HepG2 (cell line): ENCODE results near the gene EPHA6.

Experiments used
- CCDC6 ChIP-seq: sonication (generic); formaldehyde crosslinking; IDR thresholded peaks from 2 replicates; pipeline ENCODE4 v1.8.1; 2022; ENCODE audit warnings: mild to moderate bottlenecking, missing genetic modification reagents, moderate library complexity
- CHCHD3 ChIP-seq: sonication (generic); formaldehyde crosslinking; IDR thresholded peaks from 2 replicates; pipeline ENCODE4 v1.8.0; 2022; ENCODE audit warnings: mild to moderate bottlenecking, missing genetic modification reagents, moderate library complexity
- CTCF ChIP-seq: sonication (generic); formaldehyde crosslinking; IDR thresholded peaks from 2 replicates; pipeline ENCODE4 v1.5.0; 2020; ENCODE audit warnings: mild to moderate bottlenecking, missing genetic modification reagents, moderate library complexity
- DNMT1 ChIP-seq: sonication (generic); formaldehyde crosslinking; IDR thresholded peaks from 2 replicates; pipeline ENCODE4 v1.5.1; 2020; ENCODE audit warnings: mild to moderate bottlenecking, missing genetic modification reagents
- HCFC1 ChIP-seq: fragments of 150-350 bp; IDR thresholded peaks from 2 replicates; pipeline ENCODE4 v1.6.1; 2014; ENCODE audit warnings: low read depth, low read length
- MXI1 ChIP-seq: IDR thresholded peaks from 3 replicates; pipeline ENCODE4 v1.6.1; 2012; ENCODE audit warnings: low read depth, low read length, inconsistent platforms, borderline replicate concordance
- RAD21 ChIP-seq: fragments of 450-650 bp; formaldehyde crosslinking; IDR thresholded peaks from 2 replicates; pipeline ENCODE4 v1.5.0; 2020; ENCODE audit warnings: mild to moderate bottlenecking
- ZBTB10 ChIP-seq: sonication (generic); formaldehyde crosslinking; IDR thresholded peaks from 2 replicates; pipeline ENCODE4 v1.4.0; 2020; ENCODE audit warnings: missing genetic modification reagents, borderline replicate concordance
- ZNF24 ChIP-seq: fragments of 450-650 bp; IDR thresholded peaks from 2 replicates; pipeline ENCODE4 v1.6.1; 2017; ENCODE audit warnings: antibody characterized with exemption, mild to moderate bottlenecking
- ZNF253 ChIP-seq: sonication (generic); formaldehyde crosslinking; IDR thresholded peaks from 2 replicates; pipeline ENCODE4 v1.8.0; 2022; ENCODE audit warnings: mild to moderate bottlenecking, missing genetic modification reagents, borderline replicate concordance
- ZNF3 ChIP-seq: IDR thresholded peaks from 2 replicates; pipeline ENCODE4 v1.7.0; 2017; ENCODE audit warnings: inconsistent platforms
- ZNF431 ChIP-seq: sonication (generic); formaldehyde crosslinking; IDR thresholded peaks from 2 replicates; pipeline ENCODE4 v1.9.0; 2022; ENCODE audit warnings: missing genetic modification reagents, low read depth, mild to moderate bottlenecking, borderline replicate concordance
- ZNF557 ChIP-seq: sonication (generic); formaldehyde crosslinking; IDR thresholded peaks from 2 replicates; pipeline ENCODE4 v1.4.0; 2020; ENCODE audit warnings: missing genetic modification reagents
- ZNF766 ChIP-seq: sonication (generic); formaldehyde crosslinking; IDR thresholded peaks from 2 replicates; pipeline ENCODE4 v1.5.0; 2020; ENCODE audit warnings: missing genetic modification reagents, borderline replicate concordance

GRCh38 chr3:97485206-97485605, 670.8 kb downstream of the EPHA6 start:
- TF ChIP-seq CHCHD3 (CRISPR knock-in tag) (no peak), ZNF431 (no peak), ZNF253 (CRISPR knock-in tag) (no peak), CTCF (CRISPR knock-in tag) (no peak), CCDC6 (CRISPR knock-in tag) (no peak), MXI1 (no peak), DNMT1 (CRISPR knock-in tag) (no peak), ZNF24 (no peak), ZBTB10 (CRISPR knock-in tag) (no peak), ZNF3 (CRISPR knock-in tag) (no peak), RAD21 (CRISPR knock-in tag) (no peak), ZNF766 (CRISPR knock-in tag) (no peak), HCFC1 (no peak), ZNF557 (no peak)
